Memory B cell (primary cell): ENCODE data around the gene PARD3B.

Experiments
- ATAC-seq: fragments of 150-1000 bp; cut with Tn5 transposase; 2 replicates; pipeline ENCODE4 v1.10.0; 2021; ENCODE audit warnings: low read depth, mild to moderate bottlenecking, moderate library complexity
- DNase-seq, 2 donors: peaks; one replicate each; pipeline ENCODE4 v3.0.0; 2022; ENCODE audit warnings: low spot score in 2 of 2
- H3K27ac Mint-ChIP-seq: one replicate; pipeline ENCODE4 v1.8.0; 2022; ENCODE audit warnings: mild to moderate bottlenecking, moderate library complexity, mixed read lengths
- H3K27me3 Mint-ChIP-seq: one replicate; pipeline ENCODE4 v1.8.0; 2022; ENCODE audit warnings: mixed read lengths
- H3K36me3 Mint-ChIP-seq: one replicate; pipeline ENCODE4 v1.8.0; 2022; ENCODE audit warnings: mild to moderate bottlenecking, mixed read lengths
- H3K4me1 Mint-ChIP-seq: one replicate; pipeline ENCODE4 v1.8.0; 2022; ENCODE audit warnings: mixed read lengths
- H3K4me3 Mint-ChIP-seq: one replicate; pipeline ENCODE4 v1.8.0; 2022; ENCODE audit warnings: mild to moderate bottlenecking, moderate library complexity, mixed read lengths
- H3K9me3 Mint-ChIP-seq: one replicate; pipeline ENCODE4 v1.8.0; 2022; ENCODE audit warnings: mixed read lengths

The PARD3B gene

DNA sequence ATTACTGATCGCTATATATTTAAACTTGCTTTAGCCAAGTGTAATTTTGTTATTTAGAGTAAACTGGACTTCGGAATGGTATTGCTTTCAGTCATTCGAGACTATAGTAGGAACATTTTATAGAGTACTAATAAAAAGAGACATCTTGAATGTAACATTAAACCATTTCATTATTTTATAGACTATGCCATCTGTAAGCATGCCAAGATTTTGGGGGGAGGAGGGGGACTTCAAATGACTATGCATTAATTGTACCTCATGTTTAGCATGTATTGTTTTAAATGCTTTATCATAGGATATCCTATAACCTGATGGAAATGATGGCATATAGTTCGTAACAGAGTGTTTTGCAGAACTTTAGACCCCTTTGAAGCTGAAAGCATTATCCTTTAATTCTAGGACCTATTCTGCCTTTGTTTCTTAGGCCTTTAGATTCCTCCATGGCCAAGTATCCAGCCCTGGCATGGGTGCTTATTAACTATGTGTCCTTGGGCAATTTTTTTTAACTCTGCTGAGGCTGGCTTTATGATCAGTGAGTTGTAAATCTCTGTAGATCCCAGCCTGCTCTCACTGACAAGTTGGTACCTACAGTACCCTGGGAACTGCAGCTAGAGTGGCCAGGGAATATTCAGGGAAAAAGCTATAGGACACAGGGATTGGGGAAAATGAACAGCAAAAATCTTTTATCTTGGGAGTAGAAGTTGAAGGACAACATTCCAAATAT, 93.4 kb downstream of the PARD3B start:
- DNase-seq (no peak), ATAC-seq (no peak)
- Mint-ChIP-seq H3K27me3 (peaks cover 2% of the 10 kb centered on the region), H3K27ac (no peak overlapping the region), H3K36me3 (no peaks in the 10 kb centered on the region), H3K9me3 (peaks cover 3% of the 10 kb centered on the region), H3K4me1 (no peaks in the 10 kb centered on the region), H3K4me3 (no peak overlapping the region)

DNA sequence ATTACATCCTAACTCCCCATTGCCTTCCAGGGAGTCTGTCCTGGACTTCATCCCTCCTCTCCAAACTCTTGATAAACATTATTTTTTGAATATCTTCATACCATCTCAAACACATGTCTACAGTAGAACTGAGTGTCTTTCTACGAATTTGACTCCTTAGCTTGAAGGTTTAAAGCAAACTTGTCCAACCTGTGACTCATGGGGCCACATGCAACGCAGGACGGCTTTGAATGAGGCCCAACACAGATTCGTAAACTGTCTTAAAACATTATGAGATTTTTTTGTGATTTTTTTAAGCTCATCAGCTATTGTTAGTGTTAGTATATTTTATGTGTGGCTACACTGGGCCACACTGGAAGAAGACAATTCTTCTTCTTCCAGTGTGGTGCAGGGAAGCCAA, 98.1 kb downstream of the PARD3B start:
- Mint-ChIP-seq H3K9me3 (peaks cover 3% of the 10 kb centered on the region), H3K27ac (no peak overlapping the region), H3K4me1 (no peaks in the 10 kb centered on the region), H3K36me3 (no peaks in the 10 kb centered on the region), H3K4me3 (no peak overlapping the region), H3K27me3 (peaks cover 2% of the 10 kb centered on the region)
- no peak for DNase-seq
- no peak for ATAC-seq

DNA sequence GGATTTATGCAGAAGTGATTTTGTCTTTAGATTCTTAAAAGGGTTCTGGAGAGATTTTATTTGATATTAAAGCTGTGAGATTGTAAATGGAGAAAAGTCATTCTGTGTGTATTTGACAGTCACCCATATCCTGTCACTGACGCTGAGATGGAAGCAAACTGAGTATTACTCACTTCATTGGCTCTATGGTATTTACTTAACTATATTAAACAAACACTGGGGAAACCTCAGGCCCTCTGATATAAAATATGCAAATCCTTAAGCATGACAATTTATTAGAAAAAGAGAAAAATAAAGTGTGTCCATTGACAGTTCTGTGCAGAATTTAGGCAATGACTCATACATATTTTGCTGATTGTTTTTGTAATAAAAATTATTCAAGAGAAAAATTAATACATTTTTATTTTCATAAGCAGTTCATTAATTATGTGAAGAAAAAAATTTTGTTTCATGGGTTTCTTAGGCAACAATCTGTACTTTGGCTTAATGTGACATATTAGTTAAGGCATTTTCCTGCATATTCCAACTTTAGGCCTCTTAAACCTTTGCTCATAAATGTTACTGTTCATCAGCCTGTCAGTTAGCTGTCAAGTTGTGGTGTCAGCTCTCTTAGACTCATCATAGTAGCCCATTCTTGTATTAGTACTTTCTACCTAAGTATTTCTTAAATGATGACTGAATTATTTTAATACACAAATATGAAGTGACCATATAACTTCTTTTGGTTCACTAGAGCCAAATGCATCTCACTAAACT, 99.9 kb downstream of the PARD3B start:
- DNase-seq, result no peak
- no peak overlapping the region for H3K4me3 Mint-ChIP-seq
- peaks cover 3% of the 10 kb centered on the region for H3K9me3 Mint-ChIP-seq

DNA sequence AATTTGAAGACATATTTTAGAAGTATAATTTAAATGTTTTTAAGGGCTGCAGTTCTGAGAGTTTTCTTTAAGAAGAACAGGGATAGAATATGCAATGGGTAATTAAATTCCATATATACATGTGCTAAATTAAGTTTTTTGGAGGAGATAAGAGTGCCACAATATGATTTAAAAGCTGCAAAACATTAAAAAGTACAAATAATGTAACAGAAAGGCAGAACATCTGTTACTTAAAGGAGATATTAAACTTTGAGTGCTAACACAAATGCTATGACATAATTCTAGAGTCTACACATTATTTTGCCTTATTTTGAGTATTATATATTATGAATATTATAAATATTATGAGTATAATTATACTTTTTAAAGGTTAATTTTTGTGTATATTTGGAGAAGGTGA, 102.4 kb downstream of the PARD3B start:
- no peaks in the 10 kb centered on the region for H3K4me1 Mint-ChIP-seq
- ATAC-seq, result no peak
- no peaks in the 10 kb centered on the region for H3K36me3 Mint-ChIP-seq
- H3K27me3 Mint-ChIP-seq, result peaks cover 2% of the 10 kb centered on the region
- H3K27ac Mint-ChIP-seq, result no peak overlapping the region
- no peak for DNase-seq
- no peak overlapping the region for H3K4me3 Mint-ChIP-seq
- H3K9me3 Mint-ChIP-seq, result peaks cover 16% of the 10 kb centered on the region

More for the DNA sequence above, 99.9 kb downstream of the PARD3B start:
- Mint-ChIP-seq H3K27me3 (peaks cover 2% of the 10 kb centered on the region), H3K27ac (no peak overlapping the region), H3K36me3 (no peaks in the 10 kb centered on the region), H3K4me1 (no peaks in the 10 kb centered on the region)
- no peak for ATAC-seq

DNA sequence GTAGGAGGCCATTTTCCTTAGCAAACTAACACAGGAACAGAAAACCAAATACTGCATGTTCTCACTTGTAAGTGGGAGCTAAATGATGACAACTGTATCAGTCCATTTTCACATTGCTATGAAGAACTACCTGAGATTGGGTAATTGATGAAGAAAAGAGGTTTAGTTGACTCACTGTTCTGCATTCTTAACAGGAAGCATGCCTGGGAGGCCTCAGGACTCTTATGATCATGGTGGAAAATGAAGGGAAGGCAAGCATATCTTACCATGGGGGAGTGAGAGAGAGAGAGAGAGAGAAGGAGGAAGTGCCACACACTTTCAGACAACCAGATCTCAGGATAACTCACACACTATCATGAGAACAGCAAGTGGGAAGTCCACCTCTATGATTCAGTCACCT, 105.3 kb downstream of the PARD3B start:
- no peaks in the 10 kb centered on the region for H3K27me3 Mint-ChIP-seq
- DNase-seq (no peak), ATAC-seq (no peak)
- H3K4me1 Mint-ChIP-seq, result no peaks in the 10 kb centered on the region
- no peak overlapping the region for H3K4me3 Mint-ChIP-seq
- H3K36me3 Mint-ChIP-seq, result no peaks in the 10 kb centered on the region
- H3K9me3 Mint-ChIP-seq, result peaks cover 17% of the 10 kb centered on the region
- no peak overlapping the region for H3K27ac Mint-ChIP-seq

DNA sequence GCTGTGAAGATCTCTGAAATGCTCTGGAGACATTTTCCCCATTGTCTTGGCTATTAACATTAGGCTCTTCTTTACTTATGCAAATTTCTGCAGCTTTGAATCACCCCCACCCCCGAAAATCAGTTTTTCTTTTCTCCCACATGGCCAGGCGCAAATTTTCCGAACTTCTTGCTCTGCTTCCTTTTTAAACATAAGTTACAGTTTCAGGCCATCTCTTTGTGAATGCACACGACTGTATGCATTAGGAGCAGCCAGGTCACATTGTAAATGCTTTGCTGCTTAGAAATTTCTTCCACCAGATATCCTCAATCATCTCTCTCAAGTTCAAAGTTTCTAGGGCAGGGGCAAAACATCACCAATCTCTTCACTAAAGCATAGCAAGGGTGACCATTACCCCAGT, 106.8 kb downstream of the PARD3B start:
- Mint-ChIP-seq H3K4me1 (no peaks in the 10 kb centered on the region), H3K27ac (no peak overlapping the region), H3K4me3 (no peak overlapping the region), H3K36me3 (no peaks in the 10 kb centered on the region), H3K27me3 (no peaks in the 10 kb centered on the region), H3K9me3 (peaks cover 17% of the 10 kb centered on the region)
- no peak for ATAC-seq
- no peak for DNase-seq

DNA sequence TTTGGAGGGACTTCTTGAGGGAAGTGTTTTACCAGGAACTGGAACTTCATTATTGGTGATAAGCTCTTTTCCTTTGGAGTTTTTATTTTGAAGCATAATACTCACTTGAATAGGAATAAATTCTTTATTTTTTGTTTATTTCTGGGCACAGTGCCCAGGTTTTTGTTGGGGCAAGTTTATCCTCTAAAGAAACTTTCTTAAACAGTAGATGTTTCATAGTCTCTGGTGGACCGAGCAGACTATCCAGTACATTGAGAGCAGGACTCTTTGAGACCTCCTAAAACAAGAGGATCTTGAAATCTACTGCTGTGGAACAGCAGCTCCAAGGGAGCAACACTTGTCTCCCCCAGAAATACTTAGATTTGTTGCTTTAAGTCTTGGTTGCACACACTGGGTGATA, 109.4 kb downstream of the PARD3B start:
- DNase-seq (no peak), ATAC-seq (no peak)
- no peaks in the 10 kb centered on the region for H3K36me3 Mint-ChIP-seq
- H3K4me3 Mint-ChIP-seq, result no peak overlapping the region
- H3K9me3 Mint-ChIP-seq, result peaks cover 17% of the 10 kb centered on the region
- no peaks in the 10 kb centered on the region for H3K27me3 Mint-ChIP-seq
- no peaks in the 10 kb centered on the region for H3K4me1 Mint-ChIP-seq
- H3K27ac Mint-ChIP-seq, result no peak overlapping the region

DNA sequence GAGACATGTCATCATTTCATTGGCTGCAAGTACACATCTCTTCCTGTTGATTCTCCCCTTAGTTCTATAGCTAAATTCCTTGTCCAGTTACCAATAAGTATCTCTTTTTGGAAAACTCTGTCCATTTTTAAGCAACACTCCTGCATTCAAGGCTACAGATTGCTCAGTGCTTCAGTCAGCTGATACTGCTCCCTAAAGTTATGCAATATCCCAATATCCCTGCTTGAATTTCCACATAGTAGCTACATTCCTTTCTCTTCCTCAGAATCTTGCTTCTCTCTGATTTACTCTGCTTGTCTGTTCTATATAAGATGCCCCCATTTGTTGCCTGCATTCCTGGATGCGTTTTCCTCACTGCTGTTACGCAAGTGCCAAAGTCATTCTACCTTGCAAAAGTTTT, 109.8 kb downstream of the PARD3B start:
- DNase-seq, result no peak
- Mint-ChIP-seq H3K27me3 (no peaks in the 10 kb centered on the region), H3K9me3 (peaks cover 17% of the 10 kb centered on the region), H3K27ac (no peak overlapping the region), H3K4me1 (no peaks in the 10 kb centered on the region), H3K36me3 (no peaks in the 10 kb centered on the region), H3K4me3 (no peak overlapping the region)
- no peak for ATAC-seq

DNA sequence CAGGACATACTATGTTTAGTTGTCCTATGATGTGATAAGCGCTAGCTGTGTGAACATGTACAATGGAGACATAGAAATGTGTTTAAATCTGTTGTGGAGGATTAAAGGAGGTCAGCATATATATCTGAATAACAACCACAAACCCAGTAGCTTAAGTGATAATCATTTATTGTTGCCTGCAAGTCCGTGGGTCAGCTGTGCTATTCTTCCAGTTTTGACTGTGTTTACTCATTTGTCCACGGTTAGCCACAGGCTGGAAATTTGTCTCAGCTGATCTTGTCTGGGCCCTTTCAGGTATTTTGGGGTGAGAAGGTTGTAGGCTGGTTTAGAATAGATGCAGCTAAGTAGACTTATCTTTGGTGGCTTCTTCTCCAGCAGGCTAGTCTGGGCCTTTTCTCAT, 110.4 kb downstream of the PARD3B start:
- no peak for ATAC-seq
- Mint-ChIP-seq H3K27me3 (no peaks in the 10 kb centered on the region), H3K4me1 (no peaks in the 10 kb centered on the region), H3K36me3 (no peaks in the 10 kb centered on the region), H3K4me3 (no peak overlapping the region), H3K9me3 (peaks cover 15% of the 10 kb centered on the region), H3K27ac (no peak overlapping the region)
- no peak for DNase-seq

DNA sequence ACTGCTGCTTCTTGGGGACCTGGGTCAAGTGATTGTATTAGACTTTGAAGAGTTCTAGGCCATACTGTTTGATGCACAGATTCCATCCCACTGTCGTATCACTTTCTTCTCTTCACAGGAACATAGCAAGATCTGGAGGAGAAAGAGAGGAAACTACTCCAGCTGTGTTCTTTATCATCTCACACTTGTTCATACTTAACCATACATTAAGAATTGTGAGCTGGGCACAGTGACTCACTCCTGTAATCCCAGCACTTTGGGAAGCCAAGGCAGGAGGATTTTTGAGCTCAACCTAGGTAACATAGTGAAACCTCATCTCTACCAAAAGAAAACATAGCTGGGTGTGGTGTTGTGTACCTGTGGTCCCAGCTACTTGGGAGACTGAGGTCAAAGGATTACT, 111.7 kb downstream of the PARD3B start:
- H3K4me3 Mint-ChIP-seq, result no peak overlapping the region
- DNase-seq, result no peak
- no peak for ATAC-seq
- no peak overlapping the region for H3K27ac Mint-ChIP-seq
- no peaks in the 10 kb centered on the region for H3K36me3 Mint-ChIP-seq
- H3K9me3 Mint-ChIP-seq, result peaks cover 10% of the 10 kb centered on the region
- no peaks in the 10 kb centered on the region for H3K27me3 Mint-ChIP-seq
- H3K4me1 Mint-ChIP-seq, result no peaks in the 10 kb centered on the region

DNA sequence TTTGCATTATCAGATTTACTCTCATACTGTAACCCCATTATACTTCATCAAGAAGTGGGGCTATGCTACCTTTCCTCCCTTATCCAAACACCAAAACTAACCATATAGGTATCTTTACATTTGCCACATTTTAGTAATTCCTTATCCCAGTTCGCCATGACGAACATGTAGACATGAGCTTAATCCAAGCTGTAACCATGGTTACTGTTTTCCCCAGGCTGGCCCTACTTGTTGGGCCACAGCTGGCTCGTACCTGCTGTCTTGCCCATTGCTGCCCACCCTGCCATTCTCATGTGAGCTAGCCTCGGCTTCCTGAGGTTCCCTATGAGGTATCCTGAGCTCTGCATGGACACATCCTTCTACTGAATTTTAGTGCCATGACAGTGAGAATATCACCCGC, 117.7 kb downstream of the PARD3B start:
- no peak overlapping the region for H3K4me3 Mint-ChIP-seq
- no peak overlapping the region for H3K27ac Mint-ChIP-seq
- no peaks in the 10 kb centered on the region for H3K4me1 Mint-ChIP-seq
- DNase-seq, result no peak
- no peaks in the 10 kb centered on the region for H3K36me3 Mint-ChIP-seq
- H3K9me3 Mint-ChIP-seq, result peaks cover 1% of the 10 kb centered on the region
- H3K27me3 Mint-ChIP-seq, result no peaks in the 10 kb centered on the region
- no peak for ATAC-seq

DNA sequence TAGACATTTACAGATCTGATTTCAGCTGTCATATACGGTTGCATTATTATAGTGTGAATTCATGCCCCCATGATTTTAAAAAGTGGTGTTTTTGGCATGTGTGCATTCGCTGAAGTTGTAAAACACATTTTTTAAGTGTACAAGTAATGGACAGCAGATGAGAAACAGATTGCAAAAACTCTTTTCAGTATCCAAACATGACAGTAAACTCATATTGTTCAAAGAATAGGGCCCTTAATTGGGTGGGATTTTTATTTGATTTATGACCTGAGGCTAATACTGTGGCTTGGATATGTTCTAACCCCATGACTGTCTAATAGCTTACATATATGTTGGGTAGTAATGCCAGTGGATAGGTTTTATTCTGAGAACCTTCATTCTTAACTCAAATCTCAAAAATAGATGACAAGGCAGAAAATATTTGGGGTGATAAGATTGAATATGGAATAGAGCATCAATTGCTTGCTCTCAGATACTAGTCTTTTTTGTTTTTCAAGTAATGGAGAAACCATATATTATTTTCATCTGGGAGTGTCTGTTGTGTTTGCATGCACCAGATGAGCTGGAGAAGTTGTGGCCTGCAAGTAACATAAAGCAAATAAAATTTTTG, 118.6 kb downstream of the PARD3B start:
- H3K27me3 Mint-ChIP-seq, result no peaks in the 10 kb centered on the region
- H3K36me3 Mint-ChIP-seq, result no peaks in the 10 kb centered on the region
- no peak overlapping the region for H3K4me3 Mint-ChIP-seq
- no peaks in the 10 kb centered on the region for H3K4me1 Mint-ChIP-seq
- no peak overlapping the region for H3K27ac Mint-ChIP-seq
- ATAC-seq (no peak), DNase-seq (no peak)
- peaks cover 1% of the 10 kb centered on the region for H3K9me3 Mint-ChIP-seq

DNA sequence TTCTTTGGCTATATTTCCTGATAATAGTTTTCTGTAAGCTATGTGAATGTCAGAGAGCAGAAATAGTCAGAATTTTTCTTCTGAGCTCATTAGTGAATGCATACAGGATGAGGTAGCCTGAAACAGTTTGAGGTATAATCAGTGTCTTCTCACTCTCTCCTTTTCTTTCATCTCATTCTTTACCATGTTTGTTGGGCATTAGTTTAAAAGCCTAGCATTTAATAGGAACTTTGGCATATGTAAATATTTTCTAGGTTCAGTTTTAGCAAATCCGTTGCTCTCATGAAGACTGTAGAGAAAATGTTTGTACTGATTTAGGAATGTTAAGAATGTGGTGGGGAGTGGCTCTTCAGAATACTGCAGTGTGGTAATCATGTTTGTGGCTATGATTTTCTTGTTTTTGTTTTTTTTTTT, 119.4 kb downstream of the PARD3B start:
- H3K27me3 Mint-ChIP-seq, result no peaks in the 10 kb centered on the region
- H3K36me3 Mint-ChIP-seq, result no peaks in the 10 kb centered on the region
- peaks cover 1% of the 10 kb centered on the region for H3K9me3 Mint-ChIP-seq
- H3K4me1 Mint-ChIP-seq, result no peaks in the 10 kb centered on the region
- H3K27ac Mint-ChIP-seq, result no peak overlapping the region
- DNase-seq (no peak), ATAC-seq (no peak)
- no peak overlapping the region for H3K4me3 Mint-ChIP-seq

DNA sequence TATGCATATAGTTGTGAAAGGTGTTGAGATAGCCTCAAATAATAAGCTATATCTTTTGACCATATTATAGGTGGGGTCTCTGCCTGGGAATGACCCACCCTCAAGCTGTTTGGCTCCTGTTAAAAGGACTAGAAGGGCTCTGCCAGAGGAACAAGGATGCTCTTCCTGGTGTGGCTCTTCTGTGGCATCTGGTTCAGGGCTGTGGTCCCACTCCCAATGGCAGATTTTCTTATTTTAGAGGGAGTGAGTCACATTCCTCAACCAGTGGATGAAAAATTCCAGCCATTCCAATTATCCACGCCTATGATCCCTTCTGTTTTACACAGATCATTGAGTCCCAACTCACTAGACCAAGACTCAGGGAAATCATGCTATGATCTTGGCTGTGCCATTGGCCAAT, 119.9 kb downstream of the PARD3B start:
- no peak for ATAC-seq
- no peak overlapping the region for H3K4me3 Mint-ChIP-seq
- H3K9me3 Mint-ChIP-seq, result peaks cover 1% of the 10 kb centered on the region
- no peak overlapping the region for H3K27ac Mint-ChIP-seq
- no peak for DNase-seq
- H3K27me3 Mint-ChIP-seq, result no peaks in the 10 kb centered on the region
- H3K36me3 Mint-ChIP-seq, result no peaks in the 10 kb centered on the region
- no peaks in the 10 kb centered on the region for H3K4me1 Mint-ChIP-seq
